ENCODE measurements around the gene COL24A1. TPM values are rescaled to one million over a fixed set of nuclear protein-coding genes. Genes with fewer than 3 reads are reported as not detected.

COL24A1 gene
- total and polyA plus RNA-seq, 2 of the 8 experiments (the other 6 are each of a cell fraction or from before 2014, with no cell fraction given), result 0.23 to 1.1 TPM

GRCh38 chr1:85822696-85823095 lies 333.9 kb downstream of the COL24A1 start (continued):
- TF ChIP-seq CHD7 (IDR thresholded peaks at IDR 0.05; ENCODE audit: insufficient replicate concordance, low read length), result no peak
- TF ChIP-seq SAP30 (IDR thresholded peaks at IDR 0.05; ENCODE audit: insufficient read depth, insufficient replicate concordance, low read length), result no peak
- TF ChIP-seq POU5F1 (IDR thresholded peaks at IDR 0.05; ENCODE audit: low read depth, low read length), result no peak
- no peak for TF ChIP-seq TAF7 (optimal IDR thresholded peaks at IDR 0.05; ENCODE audit: borderline replicate concordance, low read depth, low read length)

All from H1 (cell line).